Epithelial cell of esophagus (primary cell): ENCODE data around the gene MBTD1.
"Not testable (repeated sequence)": the region's sequence is repeated elsewhere in the genome, so short reads cannot be mapped to it uniquely, and the experiment has no call there.

Experiments used
- DNase-seq: peaks from one replicate; pipeline ENCODE4 v3.0.0; 2010; ENCODE audit warnings: low read depth
- H3K4me3 ChIP-seq: 2 replicates; pipeline ENCODE4 v1.5.1; 2011; ENCODE audit warnings: mild to moderate bottlenecking, low read length, control low read depth
- CTCF ChIP-seq: IDR thresholded peaks from 2 replicates; pipeline ENCODE4 v1.5.1; 2011; ENCODE audit warnings: low read depth, mild to moderate bottlenecking, low read length, control low read depth, inconsistent platforms; ENCODE audit not compliant: insufficient read depth; ENCODE audit errors: missing control alignments

The MBTD1 gene

DNA sequence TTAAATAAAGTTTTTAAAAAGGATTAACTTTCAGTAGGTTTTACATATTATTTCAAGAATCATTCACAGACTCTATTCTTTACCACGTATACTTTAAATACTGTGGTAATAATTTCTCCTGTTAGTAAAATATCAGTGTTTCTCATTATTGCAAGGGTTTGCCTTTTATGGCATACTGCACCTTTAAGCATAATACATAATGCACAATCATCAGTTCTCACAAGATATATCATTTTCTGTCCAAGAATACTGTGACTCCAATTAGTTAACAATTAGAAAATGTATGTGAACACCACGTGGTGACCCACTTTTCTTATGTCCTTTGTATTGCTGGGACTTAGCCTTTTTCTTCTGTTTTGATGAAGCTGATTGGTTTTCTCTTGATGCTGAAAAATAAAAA, 68.0 kb downstream of the MBTD1 start:
- no peak for DNase-seq
- no peak for TF ChIP-seq CTCF
- H3K4me3 ChIP-seq = no peak overlapping the region

- no peak overlapping the region for H3K4me3 ChIP-seq
- no peak for DNase-seq
- no peak for TF ChIP-seq CTCF
Observed at GRCh38 chr17:51189628-51190027, 70.2 kb downstream of the MBTD1 start.

DNA sequence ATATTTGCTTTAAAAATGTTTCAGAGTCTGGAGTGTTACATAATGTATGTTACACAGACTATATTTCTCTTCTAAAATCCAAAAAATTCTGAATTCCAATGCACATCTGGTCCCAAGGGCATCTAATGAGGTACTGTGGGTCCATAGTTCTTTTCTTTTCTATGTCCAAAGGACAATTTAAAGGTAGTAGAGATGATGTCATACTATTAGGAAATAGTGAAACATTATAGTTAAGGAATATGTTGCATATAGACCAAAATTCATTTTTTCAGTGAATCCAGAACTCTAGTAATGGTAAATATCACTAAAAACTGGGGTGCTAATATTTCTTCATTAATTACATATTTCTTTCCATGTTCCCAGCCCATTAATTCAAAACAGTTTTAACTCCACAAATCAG, 70.7 kb downstream of the MBTD1 start:
- no peak overlapping the region for H3K4me3 ChIP-seq
- TF ChIP-seq CTCF = no peak
- DNase-seq = no peak

DNA sequence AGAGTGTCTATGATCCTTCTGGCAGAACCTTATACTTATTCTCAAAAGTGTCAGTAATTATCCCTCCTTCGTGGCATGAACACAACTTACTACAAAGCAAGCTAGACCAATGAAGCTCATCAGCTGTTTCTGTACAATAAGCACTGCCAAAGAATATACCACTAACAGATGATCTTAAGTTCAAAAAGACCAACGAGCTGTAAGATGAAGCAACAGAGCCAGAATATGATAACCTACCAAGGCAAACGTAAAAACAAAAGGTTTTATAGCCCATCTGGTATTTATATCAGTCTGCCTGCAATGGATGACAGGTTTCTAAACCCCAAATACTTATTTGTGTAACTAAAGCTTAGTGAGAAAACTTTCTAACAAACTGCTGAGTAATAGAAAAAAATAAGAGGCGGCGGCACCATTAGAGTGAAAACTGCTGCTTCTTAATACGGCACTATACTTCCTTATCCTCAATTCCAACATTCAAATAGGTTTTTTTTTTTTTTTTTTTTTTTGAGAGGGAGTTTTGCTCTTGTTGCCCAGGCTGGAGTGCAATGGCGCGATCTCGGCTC, 71.5 kb downstream of the MBTD1 start:
- no peak for DNase-seq
- no peak overlapping the region for H3K4me3 ChIP-seq
- no peak for TF ChIP-seq CTCF

DNA sequence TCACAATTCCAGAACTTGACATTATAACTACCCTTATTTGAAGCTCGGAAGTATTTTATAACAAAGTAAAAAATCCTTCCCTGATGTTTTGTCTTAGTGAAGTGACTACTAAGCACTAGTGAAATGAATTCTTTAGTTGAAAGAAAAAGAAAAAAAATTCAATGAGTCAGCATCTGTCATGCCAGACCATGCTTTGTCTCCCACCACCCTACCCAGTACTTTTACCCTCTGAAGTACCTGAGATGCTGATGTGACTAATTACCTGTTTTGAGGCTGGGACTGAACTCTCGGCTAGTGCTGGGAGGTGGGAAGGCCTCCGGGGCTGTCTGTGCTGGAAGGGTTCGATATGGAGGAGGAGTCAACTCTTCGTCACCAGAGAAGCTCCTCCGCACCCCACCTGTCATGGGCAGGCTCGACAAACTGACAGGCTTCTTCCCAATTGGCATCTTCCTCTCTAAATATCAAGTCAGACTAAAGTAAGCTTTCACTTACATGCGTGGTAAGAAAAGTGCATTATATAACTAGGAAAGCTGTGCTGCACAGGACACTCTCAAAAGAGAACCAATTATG, 74.0 kb downstream of the MBTD1 start:
- TF ChIP-seq CTCF = no peak
- DNase-seq = no peak
- no peak overlapping the region for H3K4me3 ChIP-seq

- DNase-seq = no peak
- H3K4me3 ChIP-seq = no peak overlapping the region
- TF ChIP-seq CTCF = no peak
Observed at GRCh38 chr17:51184124-51184523, 75.7 kb downstream of the MBTD1 start.

- DNase-seq = no peak
- H3K4me3 ChIP-seq = no peak overlapping the region
- TF ChIP-seq CTCF = no peak
Observed at GRCh38 chr17:51180486-51180885, 79.4 kb downstream of the MBTD1 start.

- DNase-seq, H3K4me3 ChIP-seq: not testable (repeated sequence)
Observed at GRCh38 chr17:51172030-51172429, 87.8 kb downstream of the MBTD1 start.
